ENCODE measurements around the gene BTBD9. TPM values are rescaled to one million over a fixed set of nuclear protein-coding genes. Genes with fewer than 3 reads are reported as not detected.
"Not testable (repeated sequence)": the region's sequence is repeated elsewhere in the genome, so short reads cannot be mapped to it uniquely, and the experiment has no call there.

BTBD9 gene
- total RNA-seq, 6 experiments from 2014 or later, result 11.0 to 12.7 (median 12.5) TPM

DNA sequence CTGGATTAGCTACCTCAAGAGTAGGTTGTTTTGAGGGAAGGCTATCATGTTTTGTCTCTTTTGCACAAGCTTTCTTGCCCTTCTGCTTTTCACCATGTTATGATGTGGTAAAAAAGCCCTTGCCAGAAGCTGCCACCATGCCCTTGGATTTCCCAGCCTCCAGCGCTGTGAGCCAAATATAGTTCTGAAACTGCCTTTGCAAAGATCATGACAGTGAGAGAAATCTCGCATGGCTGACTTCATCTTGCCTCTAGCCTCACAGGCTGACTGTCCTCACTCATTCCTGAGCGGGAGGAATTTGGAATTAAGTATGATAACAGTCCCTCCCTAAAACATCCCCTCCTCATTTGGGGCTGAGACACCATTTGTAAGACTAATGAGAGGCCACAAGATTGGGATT lies 207.7 kb downstream of the BTBD9 start:
- no peak overlapping the region for H3K4me3 Mint-ChIP-seq
- no peak for DNase-seq
- H3K27me3 Mint-ChIP-seq (ENCODE audit: insufficient read depth), result peaks cover 2% of the 10 kb centered on the region; the same call in 1 of the 2 replicates
- H3K27ac Mint-ChIP-seq, result no peak overlapping the region; the same call in 1 of the 2 replicates
- peaks cover 34% of the 10 kb centered on the region for H3K4me1 Mint-ChIP-seq (ENCODE audit: low read depth)
- peaks cover 9% of the 10 kb centered on the region; the same call in 1 of the 2 replicates for H3K36me3 Mint-ChIP-seq (ENCODE audit: low read depth)
- no peaks in the 10 kb centered on the region for H3K9me3 Mint-ChIP-seq
- TF ChIP-seq, protein P1, sequence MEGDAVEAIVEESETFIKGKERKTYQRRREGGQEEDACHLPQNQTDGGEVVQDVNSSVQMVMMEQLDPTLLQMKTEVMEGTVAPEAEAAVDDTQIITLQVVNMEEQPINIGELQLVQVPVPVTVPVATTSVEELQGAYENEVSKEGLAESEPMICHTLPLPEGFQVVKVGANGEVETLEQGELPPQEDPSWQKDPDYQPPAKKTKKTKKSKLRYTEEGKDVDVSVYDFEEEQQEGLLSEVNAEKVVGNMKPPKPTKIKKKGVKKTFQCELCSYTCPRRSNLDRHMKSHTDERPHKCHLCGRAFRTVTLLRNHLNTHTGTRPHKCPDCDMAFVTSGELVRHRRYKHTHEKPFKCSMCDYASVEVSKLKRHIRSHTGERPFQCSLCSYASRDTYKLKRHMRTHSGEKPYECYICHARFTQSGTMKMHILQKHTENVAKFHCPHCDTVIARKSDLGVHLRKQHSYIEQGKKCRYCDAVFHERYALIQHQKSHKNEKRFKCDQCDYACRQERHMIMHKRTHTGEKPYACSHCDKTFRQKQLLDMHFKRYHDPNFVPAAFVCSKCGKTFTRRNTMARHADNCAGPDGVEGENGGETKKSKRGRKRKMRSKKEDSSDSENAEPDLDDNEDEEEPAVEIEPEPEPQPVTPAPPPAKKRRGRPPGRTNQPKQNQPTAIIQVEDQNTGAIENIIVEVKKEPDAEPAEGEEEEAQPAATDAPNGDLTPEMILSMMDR (IDR thresholded peaks at IDR 0.05), result no peak

DNA sequence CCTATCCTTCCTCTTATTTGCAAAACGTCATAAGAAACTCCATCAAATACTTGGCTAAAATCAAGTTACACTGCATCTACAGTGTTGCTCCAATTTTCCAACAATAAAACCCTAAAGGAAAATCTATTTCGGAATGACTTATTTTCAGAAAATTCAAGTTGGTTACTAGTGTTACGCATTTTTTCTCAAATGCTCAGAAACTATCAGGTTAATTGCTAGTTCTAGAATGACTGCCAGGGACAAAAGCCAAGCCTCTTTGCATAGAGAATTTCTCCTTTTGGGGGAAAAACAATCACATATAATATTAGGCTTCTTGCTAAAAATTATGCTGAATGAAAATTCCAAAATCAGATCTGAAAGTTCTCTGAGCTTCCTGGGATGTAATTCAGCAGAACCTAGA lies 210.2 kb downstream of the BTBD9 start:
- no peak for DNase-seq
- Mint-ChIP-seq H3K27ac (no peak overlapping the region), H3K9me3 (no peaks in the 10 kb centered on the region), H3K4me3 (no peak overlapping the region), H3K4me1 (ENCODE audit: low read depth) (peaks cover 21% of the 10 kb centered on the region), H3K27me3 (ENCODE audit: insufficient read depth) (peaks cover 2% of the 10 kb centered on the region; the same call in 1 of the 2 replicates), H3K36me3 (ENCODE audit: low read depth) (peaks cover 9% of the 10 kb centered on the region; the same call in 1 of the 2 replicates)
- TF ChIP-seq, protein P1 (IDR thresholded peaks at IDR 0.05), result no peak

- TF ChIP-seq, protein P1 (IDR thresholded peaks at IDR 0.05), result no peak
- no peak overlapping the region for H3K27ac Mint-ChIP-seq
- no peaks in the 10 kb centered on the region; the same call in 1 of the 2 replicates for H3K27me3 Mint-ChIP-seq (ENCODE audit: insufficient read depth)
- no peak for DNase-seq
- H3K9me3 Mint-ChIP-seq, result no peaks in the 10 kb centered on the region
- H3K36me3 Mint-ChIP-seq (ENCODE audit: low read depth), result peaks cover 8% of the 10 kb centered on the region; the same call in 1 of the 2 replicates
- peaks cover 8% of the 10 kb centered on the region for H3K4me1 Mint-ChIP-seq (ENCODE audit: low read depth)
- no peak overlapping the region for H3K4me3 Mint-ChIP-seq
These were observed 212.1 kb downstream of the BTBD9 start for GRCh38 chr6:38427492-38428210.

- DNase-seq; H3K36me3 Mint-ChIP-seq (ENCODE audit: low read depth); H3K4me1 Mint-ChIP-seq (ENCODE audit: low read depth); H3K27me3 Mint-ChIP-seq (ENCODE audit: insufficient read depth); H3K9me3 Mint-ChIP-seq; H3K4me3 Mint-ChIP-seq; H3K27ac Mint-ChIP-seq: not testable (repeated sequence)
These were observed 213.8 kb downstream of the BTBD9 start for GRCh38 chr6:38425788-38426488.

DNA sequence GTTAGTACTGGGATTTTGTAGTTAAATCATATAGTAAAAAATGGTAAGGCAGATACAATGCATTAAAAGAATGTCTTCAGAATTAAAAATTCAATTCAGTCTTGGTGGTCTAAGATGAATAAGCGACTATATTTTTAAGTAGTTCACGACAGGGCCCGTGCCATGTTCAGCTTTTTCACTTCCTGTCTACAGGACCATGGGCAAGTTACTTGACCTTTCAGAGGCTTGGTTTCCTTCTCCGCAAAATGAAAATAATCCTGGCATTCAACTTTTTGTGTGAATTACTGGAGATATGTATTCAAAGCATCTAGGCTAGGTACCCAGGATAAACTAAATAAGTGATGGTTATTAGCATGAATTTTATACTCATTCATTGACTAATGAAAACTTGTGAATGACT lies 216.0 kb downstream of the BTBD9 start:
- TF ChIP-seq, protein P1 (IDR thresholded peaks at IDR 0.05), result no peak
- no peaks in the 10 kb centered on the region for H3K36me3 Mint-ChIP-seq (ENCODE audit: low read depth)
- H3K9me3 Mint-ChIP-seq, result no peaks in the 10 kb centered on the region
- no peak overlapping the region for H3K27ac Mint-ChIP-seq
- DNase-seq, result no peak
- no peak overlapping the region for H3K4me3 Mint-ChIP-seq
- H3K27me3 Mint-ChIP-seq (ENCODE audit: insufficient read depth), result no peaks in the 10 kb centered on the region
- peaks cover 7% of the 10 kb centered on the region for H3K4me1 Mint-ChIP-seq (ENCODE audit: low read depth)

GRCh38 chr6:38420207-38420606 lies 219.5 kb downstream of the BTBD9 start:
- Mint-ChIP-seq H3K36me3 (ENCODE audit: low read depth) (no peaks in the 10 kb centered on the region), H3K4me1 (ENCODE audit: low read depth) (peaks cover 26% of the 10 kb centered on the region), H3K27me3 (ENCODE audit: insufficient read depth) (peaks cover 1% of the 10 kb centered on the region; the same call in 1 of the 2 replicates), H3K4me3 (no peak overlapping the region), H3K27ac (no peak overlapping the region), H3K9me3 (no peaks in the 10 kb centered on the region)
- TF ChIP-seq, protein P1 (IDR thresholded peaks at IDR 0.05), result no peak
- DNase-seq, result peak; percentile 31
